NK-92 (cell line): ENCODE data around the gene S100Z.
"Not testable (repeated sequence)": the region's sequence is repeated elsewhere in the genome, so short reads cannot be mapped to it uniquely, and the experiment has no call there.

Experiments used
- DNase-seq: peaks from one replicate; lab custom pipeline; 2025; ENCODE audit not compliant: unreplicated experiment; lab: John Stamatoyannopoulos, UW

Gene S100Z

GRCh38 chr5:76822105-76822731 is 27.6 kb upstream of the S100Z start:
- not testable (repeated sequence) for DNase-seq

DNA sequence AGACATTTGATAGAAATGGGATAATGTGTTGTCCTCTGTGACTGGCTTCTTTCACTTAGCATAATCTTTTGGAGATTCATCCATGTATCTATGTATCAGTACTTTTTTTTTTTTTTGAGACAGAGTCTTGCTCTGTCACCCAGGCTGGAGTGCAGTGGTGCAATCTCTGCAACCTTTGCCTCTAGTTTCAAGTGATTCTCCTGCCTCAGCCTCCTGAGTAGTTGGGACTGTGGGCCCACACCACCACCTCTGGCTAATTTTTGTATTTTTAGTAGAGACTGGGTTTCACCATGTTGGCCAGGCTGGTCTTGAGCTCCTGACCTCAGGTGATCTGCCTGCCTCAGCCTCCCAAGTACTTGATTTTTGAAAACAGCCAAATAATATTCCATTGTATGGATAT is 23.4 kb upstream of the S100Z start:
- not testable (repeated sequence) for DNase-seq

GRCh38 chr5:76831110-76831452 is 18.7 kb upstream of the S100Z start:
- DNase-seq: no peak

- DNase-seq: no peak
These were observed 13.6 kb upstream of the S100Z start for GRCh38 chr5:76836181-76836580.

DNA sequence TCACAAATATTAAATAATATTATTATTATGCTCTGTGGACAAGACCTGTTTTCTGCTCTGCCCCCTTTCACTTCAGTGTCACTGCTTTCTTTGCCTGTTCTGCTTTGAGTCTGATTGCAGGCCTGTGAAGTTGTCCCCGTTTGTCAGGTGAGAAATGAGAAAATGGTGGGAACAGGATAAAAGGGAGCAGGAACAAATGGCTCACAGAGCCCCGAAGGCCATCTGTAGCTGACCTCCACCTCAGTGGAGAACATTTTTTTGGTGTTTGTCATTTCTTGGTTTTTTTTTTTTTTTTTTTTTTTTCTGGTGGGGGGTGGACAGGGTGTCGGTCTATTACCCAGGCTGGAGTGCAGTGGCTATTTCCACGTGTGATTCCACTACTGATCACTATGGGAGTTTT is 13.2 kb upstream of the S100Z start:
- DNase-seq: no peak

DNA sequence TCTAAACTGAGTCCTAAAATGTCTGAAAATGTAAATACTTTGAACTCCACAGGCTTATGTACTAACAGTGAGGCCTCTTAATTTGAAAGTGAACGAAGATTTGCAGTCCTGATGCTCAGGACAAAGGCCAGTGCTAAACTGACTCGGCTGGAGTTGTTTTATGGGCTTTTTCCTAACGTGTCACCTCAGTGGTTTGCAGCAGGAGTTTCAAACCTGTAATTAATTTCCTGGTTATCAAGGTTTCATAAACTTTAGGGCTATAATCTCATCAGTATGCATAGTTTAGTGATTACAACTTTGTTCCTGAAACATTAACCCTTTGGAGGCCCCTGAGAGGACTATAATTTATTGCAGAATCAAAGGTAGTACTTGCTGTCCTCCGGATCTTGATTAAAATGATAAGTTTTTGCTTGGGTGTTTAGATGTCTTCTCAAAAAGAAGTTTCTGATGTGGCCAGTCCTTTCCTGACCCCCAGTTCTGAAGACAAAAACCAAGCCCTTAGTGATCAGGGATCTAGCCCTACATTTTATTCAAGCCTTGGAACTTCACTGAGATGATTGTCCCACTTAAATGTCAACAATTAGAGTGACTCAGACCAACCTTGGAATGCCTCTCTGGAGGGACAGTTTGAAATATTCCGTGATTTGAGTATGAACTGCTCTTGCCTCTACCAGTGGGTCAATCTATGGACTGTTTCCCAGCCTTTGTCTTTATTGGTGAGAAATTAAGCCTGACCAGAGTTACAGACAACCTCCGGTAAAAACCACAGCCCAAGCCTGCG is 11.1 kb upstream of the S100Z start:
- DNase-seq: no peak

DNA sequence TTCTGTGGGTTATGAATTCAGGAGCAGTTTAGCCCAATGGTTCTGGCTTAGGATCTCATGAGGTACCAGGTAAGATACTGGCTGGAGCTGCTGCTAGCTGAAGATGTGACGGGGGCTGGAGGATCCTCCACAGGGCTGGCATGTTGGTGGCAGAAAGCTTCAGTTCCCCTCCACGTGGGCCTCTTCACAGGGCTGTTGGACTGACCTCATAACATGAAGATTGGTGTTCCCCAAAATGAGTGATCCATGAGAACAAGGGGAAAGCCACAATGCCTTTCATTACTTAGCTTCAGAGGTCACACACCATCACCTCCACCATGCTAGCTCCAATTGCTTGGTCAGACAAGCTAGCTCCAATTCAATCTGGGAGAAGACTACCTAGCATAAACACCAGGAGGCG is 8.5 kb upstream of the S100Z start:
- no peak for DNase-seq

GRCh38 chr5:76845890-76846289 is 3.9 kb upstream of the S100Z start:
- no peak for DNase-seq

GRCh38 chr5:76850543-76851145 is 830 bp downstream of the S100Z start:
- DNase-seq: no peak

- DNase-seq: no peak
These were observed 2.0 kb downstream of the S100Z start for GRCh38 chr5:76851728-76852369.

DNA sequence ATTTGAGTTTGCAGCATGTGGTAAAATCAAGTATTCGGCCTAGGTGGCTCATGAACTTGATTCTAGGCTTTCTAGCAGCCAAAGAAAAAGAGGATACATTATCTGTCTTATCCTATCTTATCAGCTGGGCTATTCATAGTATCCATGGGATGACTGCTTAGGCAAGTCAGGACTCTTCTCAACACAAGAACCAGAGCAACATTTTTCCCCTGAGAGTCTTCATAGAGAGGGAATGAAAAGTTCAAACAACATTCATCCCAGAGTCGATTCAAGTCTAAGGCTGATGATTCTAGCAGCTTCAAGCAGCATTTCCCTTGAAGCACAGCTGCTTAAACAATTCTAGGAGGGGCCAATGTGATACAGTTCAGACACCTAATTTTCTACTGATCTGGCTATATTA is 3.0 kb downstream of the S100Z start:
- no peak for DNase-seq

- not testable (repeated sequence) for DNase-seq
These were observed 3.9 kb downstream of the S100Z start for GRCh38 chr5:76853741-76854140.

- DNase-seq: no peak
These were observed 4.8 kb downstream of the S100Z start for GRCh38 chr5:76854644-76855043.

DNA sequence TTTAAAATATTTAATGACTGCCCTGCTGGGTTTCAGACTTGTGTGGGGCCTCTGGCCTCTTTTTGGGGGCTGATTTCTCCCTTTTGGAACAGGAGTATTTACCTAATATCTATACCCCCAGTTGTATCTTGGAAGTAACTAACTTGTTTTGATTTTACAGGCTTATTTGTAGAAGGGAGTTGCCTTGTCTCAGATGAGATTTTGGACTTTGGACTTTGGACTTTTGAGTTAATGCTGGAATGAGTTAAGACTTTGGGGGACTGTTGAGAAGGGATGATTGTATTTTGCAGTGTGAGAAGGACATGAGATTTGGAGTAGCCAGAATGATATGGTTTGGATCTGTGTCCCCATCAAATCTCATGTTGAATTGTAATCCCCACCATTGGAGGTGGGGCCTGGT is 5.7 kb downstream of the S100Z start:
- DNase-seq: not testable (repeated sequence)

- DNase-seq: no peak
These were observed 6.1 kb downstream of the S100Z start for GRCh38 chr5:76855961-76856360.

GRCh38 chr5:76856800-76857199 is 7.0 kb downstream of the S100Z start:
- not testable (repeated sequence) for DNase-seq

- no peak for DNase-seq
These were observed 9.9 kb downstream of the S100Z start for GRCh38 chr5:76859591-76860247.

- DNase-seq: no peak
These were observed 11.8 kb downstream of the S100Z start for GRCh38 chr5:76861612-76862011.

- no peak for DNase-seq
These were observed 13.2 kb downstream of the S100Z start for GRCh38 chr5:76863001-76863400.

DNA sequence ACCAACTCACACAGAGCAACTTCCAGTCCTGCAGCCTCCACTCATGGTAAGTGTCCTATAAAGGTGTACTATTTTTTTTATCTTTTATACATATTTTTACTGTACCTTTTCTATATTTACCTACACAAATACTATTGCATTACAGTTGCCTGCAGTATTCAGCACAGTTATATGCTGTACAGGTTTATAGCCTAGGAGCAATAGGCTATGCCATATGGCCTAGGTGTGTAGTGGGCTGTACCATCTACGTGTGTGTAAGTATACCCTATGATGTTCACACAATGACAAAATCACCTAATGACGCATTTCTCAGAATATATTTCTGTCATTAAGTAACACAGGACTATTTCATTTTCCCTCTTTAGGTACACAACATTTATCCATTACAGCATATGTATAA is 16.7 kb downstream of the S100Z start:
- no peak for DNase-seq

GRCh38 chr5:76867038-76867437 is 17.2 kb downstream of the S100Z start:
- no peak for DNase-seq
